GM13976 (cell line): ENCODE results near the gene DNAJC17.
A peak's percentile ranks its signal among the peaks of the same experiment; 100 is the strongest.

Experiments
- DNase-seq: peaks from one replicate; pipeline ENCODE4 v3.0.0; 2012; ENCODE audit warnings: low spot score
- CTCF ChIP-seq: IDR thresholded peaks from 2 replicates; pipeline ENCODE4 v1.5.1; 2012; ENCODE audit warnings: borderline replicate concordance, mild to moderate bottlenecking; ENCODE audit not compliant: insufficient read depth; ENCODE audit errors: extremely low read depth, missing control alignments, control extremely low read depth
- in situ Hi-C: fragments of 300-500 bp; cut with MboI; formaldehyde crosslinking; loops from one replicate; pipeline ENCODE4 v1.12.0; 2022; ENCODE audit warnings: low sequenced_read_pairs, mixed read lengths, inconsistent platforms; ENCODE audit not compliant: unreplicated experiment

DNAJC17 gene

GRCh38 chr15:40763801-40764628 lies 43.3 kb downstream of the DNAJC17 start, which contains the start of gene GCHFR:
Gene GCHFR, plus strand, starts transcription at chr15:40764068. Its CDS starts 113 bp downstream, at chr15:40764181.
- in situ Hi-C loops: no loop called here
- peak; percentile 48 for TF ChIP-seq CTCF
- peak; percentile 91 for DNase-seq

GRCh38 chr15:40762919-40763800 lies 44.1 kb downstream of the DNAJC17 start:
- in situ Hi-C loops: no loop called here
- DNase-seq: peak; percentile 70

GRCh38 chr15:40759961-40760360 lies 47.3 kb downstream of the DNAJC17 start:
- in situ Hi-C loops: no loop called here
- no peak for DNase-seq
- no peak for TF ChIP-seq CTCF

More at GRCh38 chr15:40762919-40763800, 44.1 kb downstream of the DNAJC17 start:
- TF ChIP-seq CTCF: no peak

GRCh38 chr15:40756938-40757337 lies 50.3 kb downstream of the DNAJC17 start:
- TF ChIP-seq CTCF: no peak
- in situ Hi-C loops: no loop called here

GRCh38 chr15:40755812-40756208 lies 51.5 kb downstream of the DNAJC17 start:
- in situ Hi-C loops: no loop called here
- TF ChIP-seq CTCF: no peak
- no peak for DNase-seq

More at GRCh38 chr15:40756938-40757337, 50.3 kb downstream of the DNAJC17 start:
- no peak for DNase-seq
